GM19193 (cell line): ENCODE results near the gene MFAP1.

Experiments used
- POLR2A ChIP-seq: IDR thresholded peaks from 4 replicates; pipeline ENCODE4 v1.6.1; 2011; ENCODE audit not compliant: insufficient read depth, insufficient read length; ENCODE audit errors: extremely low read depth

Gene MFAP1, protein sequence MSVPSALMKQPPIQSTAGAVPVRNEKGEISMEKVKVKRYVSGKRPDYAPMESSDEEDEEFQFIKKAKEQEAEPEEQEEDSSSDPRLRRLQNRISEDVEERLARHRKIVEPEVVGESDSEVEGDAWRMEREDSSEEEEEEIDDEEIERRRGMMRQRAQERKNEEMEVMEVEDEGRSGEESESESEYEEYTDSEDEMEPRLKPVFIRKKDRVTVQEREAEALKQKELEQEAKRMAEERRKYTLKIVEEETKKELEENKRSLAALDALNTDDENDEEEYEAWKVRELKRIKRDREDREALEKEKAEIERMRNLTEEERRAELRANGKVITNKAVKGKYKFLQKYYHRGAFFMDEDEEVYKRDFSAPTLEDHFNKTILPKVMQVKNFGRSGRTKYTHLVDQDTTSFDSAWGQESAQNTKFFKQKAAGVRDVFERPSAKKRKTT

DNA sequence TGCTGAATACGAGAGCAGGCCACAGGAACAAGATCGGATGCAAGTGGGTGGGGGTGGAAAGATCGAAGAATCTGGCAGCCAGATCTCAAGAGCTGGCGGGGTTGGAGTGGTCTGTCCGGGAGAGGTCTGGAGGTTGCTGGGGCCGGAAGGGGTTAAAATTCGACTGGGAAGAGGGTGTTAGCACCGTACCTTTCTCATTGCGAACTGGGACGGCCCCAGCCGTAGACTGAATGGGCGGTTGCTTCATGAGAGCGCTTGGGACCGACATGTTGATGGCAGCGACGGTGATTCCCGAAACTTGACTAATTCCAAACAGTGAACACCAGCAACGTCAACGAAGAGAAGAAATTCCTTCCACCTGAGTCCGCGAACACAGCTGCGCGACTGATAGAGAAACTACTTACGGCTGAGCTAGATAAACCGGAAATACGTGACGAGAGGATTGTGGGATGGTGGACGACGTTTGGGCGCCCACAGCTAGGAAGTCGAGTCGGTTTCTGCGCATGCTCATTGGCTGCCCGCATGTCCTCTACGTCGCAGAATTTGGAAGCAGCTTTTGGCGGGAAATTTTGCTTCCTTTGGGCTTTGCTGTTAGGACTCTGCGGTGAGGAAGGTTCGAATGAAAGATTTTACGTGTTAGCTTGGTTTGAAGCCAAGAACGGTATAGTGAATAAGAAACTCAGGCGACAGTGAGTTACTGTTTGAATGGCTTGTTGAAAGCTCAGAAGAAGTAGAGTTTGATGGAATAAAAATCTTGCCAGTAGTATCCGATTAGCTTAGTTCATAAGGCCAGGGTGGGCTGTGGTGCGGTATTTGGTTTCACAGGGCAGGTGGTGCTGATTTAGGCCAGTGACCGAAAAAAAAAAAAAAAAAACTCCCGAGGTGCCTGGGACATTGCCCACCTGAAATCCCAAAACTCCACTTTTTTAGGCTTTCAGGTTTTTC, at the start of gene MFAP1:
TSS of gene MFAP1 (minus strand) at position 389 of the 945 bp plus-strand sequence. CDS start at position 268, 121 bp downstream.
- TF ChIP-seq POLR2A: peak; percentile 93

DNA sequence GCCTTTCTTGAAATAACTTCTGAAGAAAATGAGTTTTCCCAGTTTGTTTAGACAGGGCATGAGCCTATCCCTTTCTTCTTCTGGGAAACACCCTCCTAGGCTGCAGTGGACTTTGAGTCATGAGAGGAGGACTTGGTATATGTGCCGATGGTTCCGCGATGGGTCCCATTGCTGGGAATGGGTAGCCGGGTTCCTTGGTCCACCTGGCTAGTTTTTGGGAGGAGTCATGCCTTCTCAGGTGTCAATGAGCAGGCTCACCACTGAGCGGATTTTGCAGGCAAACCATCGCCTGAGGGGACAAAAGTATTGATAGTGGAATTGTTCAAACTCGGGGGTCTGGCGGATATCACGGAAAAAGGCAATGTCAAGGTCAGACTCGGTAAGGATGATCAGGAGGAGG, 49.2 kb upstream of the MFAP1 start:
- TF ChIP-seq POLR2A: no peak

GRCh38 chr15:43872416-43873020, 48.0 kb upstream of the MFAP1 start:
- no peak for TF ChIP-seq POLR2A

GRCh38 chr15:43871835-43872234, 47.3 kb upstream of the MFAP1 start:
- TF ChIP-seq POLR2A: no peak

DNA sequence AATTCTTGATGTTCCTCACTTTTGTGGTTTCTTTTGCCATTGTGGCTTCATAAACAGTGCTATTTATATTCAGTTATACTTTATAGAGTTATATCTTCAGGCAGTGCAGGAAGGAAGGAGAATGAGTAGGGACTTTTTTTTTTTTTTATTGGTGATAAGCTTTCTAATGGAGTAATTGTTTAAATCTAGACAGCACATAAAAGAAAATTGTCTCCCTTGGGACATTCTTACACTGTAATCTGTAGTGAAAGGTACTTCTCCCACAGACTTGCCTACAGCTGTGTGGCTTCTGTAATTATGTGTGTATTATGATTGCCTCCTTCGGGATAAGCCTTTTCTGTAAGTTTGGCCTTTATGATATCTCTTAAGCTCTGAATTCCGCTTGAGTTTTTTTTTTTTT, 43.9 kb upstream of the MFAP1 start:
- TF ChIP-seq POLR2A: no peak

DNA sequence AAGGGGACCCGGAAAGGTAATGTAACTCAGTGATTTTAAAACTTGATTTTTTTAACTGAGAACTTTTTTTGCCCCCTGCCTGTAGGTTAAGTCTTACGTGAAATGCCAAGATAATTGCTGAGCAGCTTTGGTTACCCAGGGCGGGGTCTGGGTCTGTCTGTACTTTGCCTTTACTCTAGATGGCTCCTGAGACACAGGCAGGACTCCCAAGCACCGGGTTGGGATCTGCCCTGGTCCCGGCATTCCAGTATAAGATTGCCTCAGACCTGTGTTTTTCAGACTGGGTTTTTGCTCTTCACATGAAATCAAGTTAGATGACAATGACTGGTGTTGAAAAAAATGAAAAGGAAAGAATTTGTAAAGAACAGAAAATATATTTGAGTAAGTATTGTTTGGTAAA, 42.6 kb upstream of the MFAP1 start:
- TF ChIP-seq POLR2A: no peak

- no peak for TF ChIP-seq POLR2A
These were observed 35.1 kb upstream of the MFAP1 start for GRCh38 chr15:43859546-43859945.

GRCh38 chr15:43854801-43855200, 30.3 kb upstream of the MFAP1 start:
- TF ChIP-seq POLR2A: no peak

- TF ChIP-seq POLR2A: no peak
These were observed 28.1 kb upstream of the MFAP1 start for GRCh38 chr15:43852607-43853006.

DNA sequence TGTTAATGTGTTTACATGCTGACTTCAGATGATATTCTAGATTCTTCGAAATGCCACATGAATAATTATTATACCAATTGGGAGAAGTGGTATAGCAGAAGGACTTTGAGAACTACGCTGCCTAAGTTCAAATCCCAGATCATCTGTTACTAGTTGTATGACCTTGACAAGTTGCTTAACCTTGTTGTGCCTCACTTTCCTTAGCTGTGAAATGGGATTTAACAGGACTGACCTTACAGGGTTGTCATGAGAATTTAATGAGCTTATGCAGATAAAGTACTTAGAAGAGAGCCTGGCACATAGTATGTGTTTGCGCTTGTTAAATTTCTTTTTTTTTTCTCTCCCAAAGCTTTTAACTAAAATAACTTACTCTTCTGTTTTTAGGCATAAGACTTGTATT, 26.8 kb upstream of the MFAP1 start:
- TF ChIP-seq POLR2A: no peak

GRCh38 chr15:43845421-43845820, 20.9 kb upstream of the MFAP1 start:
- no peak for TF ChIP-seq POLR2A

- no peak for TF ChIP-seq POLR2A
These were observed 3.7 kb upstream of the MFAP1 start for GRCh38 chr15:43828061-43828657.

GRCh38 chr15:43826508-43827341, 2.2 kb upstream of the MFAP1 start, which contains the start of gene WDR76:
TSS of gene WDR76 (plus strand) at chr15:43827002. CDS start at chr15:43827033, 31 bp downstream.
- TF ChIP-seq POLR2A: no peak

DNA sequence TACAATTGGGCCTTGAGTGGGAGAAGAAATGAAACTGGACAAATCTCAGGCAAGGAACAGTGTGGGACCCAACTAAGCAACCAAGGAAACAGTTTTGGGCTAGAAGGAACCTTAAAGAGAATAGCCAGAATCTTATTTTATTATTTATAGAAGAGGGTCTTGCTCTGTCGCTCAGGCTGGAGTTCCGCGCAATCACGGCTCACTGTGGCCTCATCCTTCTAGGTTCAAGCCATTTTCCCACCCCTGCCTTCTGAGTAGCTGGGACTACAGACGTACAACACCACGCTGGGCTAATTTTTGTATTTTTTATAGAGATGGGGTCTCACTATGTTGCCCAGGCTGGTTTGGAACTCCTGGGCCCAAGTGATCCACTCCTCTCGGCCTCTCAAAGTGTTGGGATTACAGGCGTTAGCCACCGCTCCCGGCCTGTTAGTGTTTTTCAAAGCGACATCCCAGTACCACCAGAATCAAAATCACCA, 1.6 kb upstream of the MFAP1 start:
- TF ChIP-seq POLR2A: no peak
